Kasumi-1 (cell line): ENCODE data around the gene USP17L25.
"Not testable (repeated sequence)": the region's sequence is repeated elsewhere in the genome, so short reads cannot be mapped to it uniquely, and the experiment has no call there.

Experiments
- DNase-seq, 2 experiments: peaks; one replicate each; lab custom pipeline; 2025; lab: John Stamatoyannopoulos, UW

Gene USP17L25, protein sequence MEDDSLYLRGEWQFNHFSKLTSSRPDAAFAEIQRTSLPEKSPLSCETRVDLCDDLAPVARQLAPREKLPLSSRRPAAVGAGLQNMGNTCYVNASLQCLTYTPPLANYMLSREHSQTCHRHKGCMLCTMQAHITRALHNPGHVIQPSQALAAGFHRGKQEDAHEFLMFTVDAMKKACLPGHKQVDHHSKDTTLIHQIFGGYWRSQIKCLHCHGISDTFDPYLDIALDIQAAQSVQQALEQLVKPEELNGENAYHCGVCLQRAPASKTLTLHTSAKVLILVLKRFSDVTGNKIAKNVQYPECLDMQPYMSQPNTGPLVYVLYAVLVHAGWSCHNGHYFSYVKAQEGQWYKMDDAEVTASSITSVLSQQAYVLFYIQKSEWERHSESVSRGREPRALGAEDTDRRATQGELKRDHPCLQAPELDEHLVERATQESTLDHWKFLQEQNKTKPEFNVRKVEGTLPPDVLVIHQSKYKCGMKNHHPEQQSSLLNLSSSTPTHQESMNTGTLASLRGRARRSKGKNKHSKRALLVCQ

GRCh38 chr4:9329611-9330010, at the start of gene USP17L25:
Gene USP17L25 (plus strand): TSS chr4:9329911. CDS start chr4:9329911, 0 bp downstream.
- DNase-seq: not testable (repeated sequence)

GRCh38 chr4:9324191-9324590, 5.5 kb upstream of the USP17L25 start:
- not testable (repeated sequence) for DNase-seq

DNA sequence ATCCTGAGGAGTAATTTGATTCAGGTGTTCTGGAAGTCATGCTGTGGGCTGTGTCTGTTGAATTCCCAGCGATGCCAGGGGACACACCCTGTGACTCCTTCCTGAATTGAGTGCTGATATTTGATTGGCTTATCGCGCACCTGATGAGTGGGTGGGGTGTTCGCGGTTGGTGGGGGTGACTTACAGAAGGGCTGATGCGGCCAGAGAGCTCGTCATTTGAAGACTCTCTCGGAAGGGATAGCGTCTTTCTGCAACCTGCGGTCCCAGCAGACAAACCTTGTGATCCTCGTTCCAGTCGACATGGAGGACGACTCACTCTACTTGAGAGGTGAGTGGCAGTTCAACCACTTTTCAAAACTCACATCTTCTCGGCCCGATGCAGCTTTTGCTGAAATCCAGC, 4.8 kb upstream of the USP17L25 start, which contains the start of gene USP17L24:
Gene USP17L24, plus strand, starts transcription at position 301 of the 400 bp plus-strand sequence. Its CDS starts 0 bp downstream, at position 301.
- DNase-seq: not testable (repeated sequence)

DNA sequence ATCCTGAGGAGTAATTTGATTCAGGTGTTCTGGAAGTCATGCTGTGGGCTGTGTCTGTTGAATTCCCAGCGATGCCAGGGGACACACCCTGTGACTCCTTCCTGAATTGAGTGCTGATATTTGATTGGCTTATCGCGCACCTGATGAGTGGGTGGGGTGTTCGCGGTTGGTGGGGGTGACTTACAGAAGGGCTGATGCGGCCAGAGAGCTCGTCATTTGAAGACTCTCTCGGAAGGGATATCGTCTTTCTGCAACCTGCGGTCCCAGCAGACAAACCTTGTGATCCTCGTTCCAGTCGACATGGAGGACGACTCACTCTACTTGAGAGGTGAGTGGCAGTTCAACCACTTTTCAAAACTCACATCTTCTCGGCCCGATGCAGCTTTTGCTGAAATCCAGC, 4.6 kb downstream of the USP17L25 start, which contains the start of gene USP17L26:
Gene USP17L26, plus strand, starts transcription at position 301 of the 400 bp plus-strand sequence. Its CDS starts 0 bp downstream, at position 301.
- DNase-seq: not testable (repeated sequence)

DNA sequence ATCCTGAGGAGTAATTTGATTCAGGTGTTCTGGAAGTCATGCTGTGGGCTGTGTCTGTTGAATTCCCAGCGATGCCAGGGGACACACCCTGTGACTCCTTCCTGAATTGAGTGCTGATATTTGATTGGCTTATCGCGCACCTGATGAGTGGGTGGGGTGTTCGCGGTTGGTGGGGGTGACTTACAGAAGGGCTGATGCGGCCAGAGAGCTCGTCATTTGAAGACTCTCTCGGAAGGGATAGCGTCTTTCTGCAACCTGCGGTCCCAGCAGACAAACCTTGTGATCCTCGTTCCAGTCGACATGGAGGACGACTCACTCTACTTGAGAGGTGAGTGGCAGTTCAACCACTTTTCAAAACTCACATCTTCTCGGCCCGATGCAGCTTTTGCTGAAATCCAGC, 9.4 kb downstream of the USP17L25 start, which contains the start of gene USP17L5:
Gene USP17L5, plus strand, starts transcription at position 301 of the 400 bp plus-strand sequence. Its CDS starts 0 bp downstream, at position 301.
- DNase-seq: not testable (repeated sequence)

DNA sequence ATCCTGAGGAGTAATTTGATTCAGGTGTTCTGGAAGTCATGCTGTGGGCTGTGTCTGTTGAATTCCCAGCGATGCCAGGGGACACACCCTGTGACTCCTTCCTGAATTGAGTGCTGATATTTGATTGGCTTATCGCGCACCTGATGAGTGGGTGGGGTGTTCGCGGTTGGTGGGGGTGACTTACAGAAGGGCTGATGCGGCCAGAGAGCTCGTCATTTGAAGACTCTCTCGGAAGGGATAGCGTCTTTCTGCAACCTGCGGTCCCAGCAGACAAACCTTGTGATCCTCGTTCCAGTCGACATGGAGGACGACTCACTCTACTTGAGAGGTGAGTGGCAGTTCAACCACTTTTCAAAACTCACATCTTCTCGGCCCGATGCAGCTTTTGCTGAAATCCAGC, 14.1 kb downstream of the USP17L25 start, which contains the start of gene USP17L27:
Gene USP17L27, plus strand, starts transcription at position 301 of the 400 bp plus-strand sequence. Its CDS starts 0 bp downstream, at position 301.
- not testable (repeated sequence) for DNase-seq

DNA sequence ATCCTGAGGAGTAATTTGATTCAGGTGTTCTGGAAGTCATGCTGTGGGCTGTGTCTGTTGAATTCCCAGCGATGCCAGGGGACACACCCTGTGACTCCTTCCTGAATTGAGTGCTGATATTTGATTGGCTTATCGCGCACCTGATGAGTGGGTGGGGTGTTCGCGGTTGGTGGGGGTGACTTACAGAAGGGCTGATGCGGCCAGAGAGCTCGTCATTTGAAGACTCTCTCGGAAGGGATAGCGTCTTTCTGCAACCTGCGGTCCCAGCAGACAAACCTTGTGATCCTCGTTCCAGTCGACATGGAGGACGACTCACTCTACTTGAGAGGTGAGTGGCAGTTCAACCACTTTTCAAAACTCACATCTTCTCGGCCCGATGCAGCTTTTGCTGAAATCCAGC, 18.9 kb downstream of the USP17L25 start, which contains the start of gene USP17L28:
Gene USP17L28, plus strand, starts transcription at position 301 of the 400 bp plus-strand sequence. Its CDS starts 0 bp downstream, at position 301.
- DNase-seq: not testable (repeated sequence)

GRCh38 chr4:9350866-9351265, 21.2 kb downstream of the USP17L25 start:
- not testable (repeated sequence) for DNase-seq

DNA sequence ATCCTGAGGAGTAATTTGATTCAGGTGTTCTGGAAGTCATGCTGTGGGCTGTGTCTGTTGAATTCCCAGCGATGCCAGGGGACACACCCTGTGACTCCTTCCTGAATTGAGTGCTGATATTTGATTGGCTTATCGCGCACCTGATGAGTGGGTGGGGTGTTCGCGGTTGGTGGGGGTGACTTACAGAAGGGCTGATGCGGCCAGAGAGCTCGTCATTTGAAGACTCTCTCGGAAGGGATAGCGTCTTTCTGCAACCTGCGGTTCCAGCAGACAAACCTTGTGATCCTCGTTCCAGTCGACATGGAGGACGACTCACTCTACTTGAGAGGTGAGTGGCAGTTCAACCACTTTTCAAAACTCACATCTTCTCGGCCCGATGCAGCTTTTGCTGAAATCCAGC, 23.6 kb downstream of the USP17L25 start, which contains the start of gene USP17L29:
Gene USP17L29, plus strand, starts transcription at position 301 of the 400 bp plus-strand sequence. Its CDS starts 0 bp downstream, at position 301.
- not testable (repeated sequence) for DNase-seq

DNA sequence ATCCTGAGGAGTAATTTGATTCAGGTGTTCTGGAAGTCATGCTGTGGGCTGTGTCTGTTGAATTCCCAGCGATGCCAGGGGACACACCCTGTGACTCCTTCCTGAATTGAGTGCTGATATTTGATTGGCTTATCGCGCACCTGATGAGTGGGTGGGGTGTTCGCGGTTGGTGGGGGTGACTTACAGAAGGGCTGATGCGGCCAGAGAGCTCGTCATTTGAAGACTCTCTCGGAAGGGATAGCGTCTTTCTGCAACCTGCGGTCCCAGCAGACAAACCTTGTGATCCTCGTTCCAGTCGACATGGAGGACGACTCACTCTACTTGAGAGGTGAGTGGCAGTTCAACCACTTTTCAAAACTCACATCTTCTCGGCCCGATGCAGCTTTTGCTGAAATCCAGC, 33.1 kb downstream of the USP17L25 start, which contains the start of gene USP17L30:
Gene USP17L30, plus strand, starts transcription at position 301 of the 400 bp plus-strand sequence. Its CDS starts 0 bp downstream, at position 301.
- DNase-seq: not testable (repeated sequence)

GRCh38 chr4:9379881-9380280, 50.2 kb downstream of the USP17L25 start:
- DNase-seq: not testable (repeated sequence)
